HepG2 (cell line): Measurements from ENCODE around the gene ANO3. TPM values are rescaled to one million over a fixed set of nuclear protein-coding genes. Genes with fewer than 3 reads are reported as not detected.
"Not testable (repeated sequence)": the region's sequence is repeated elsewhere in the genome, so short reads cannot be mapped to it uniquely, and the experiment has no call there.

Source experiments
- ATAC-seq: fragments of 200-7000 bp; cut with Tn5 transposase; 3 replicates; pipeline ENCODE4 v1.9.1; 2020; ENCODE audit warnings: mild to moderate bottlenecking, moderate library complexity
- BruUV-seq: library from RNA; stranded (reverse); fragments of 400-500 nt; replicated peaks from 2 replicates; lab custom pipeline; 2021; lab: Mats Ljungman, UMichigan
- CTCF ChIA-PET: fragments of 300-600 bp; formaldehyde crosslinking; extraction: SDS; loops from one replicate; lab custom pipeline; 2021; ENCODE audit warnings: low total read pairs, inconsistent platforms, low intra/inter-chr PET ratio; lab: Yijun Ruan, JAX
- POLR2A ChIA-PET: fragments of 350-600 bp; sonication (Branson Sonifier 250); formaldehyde crosslinking; loops from one replicate; lab custom pipeline; 2020; ENCODE audit warnings: antibody characterized with exemption, inconsistent platforms; lab: Yijun Ruan, JAX
- DNase-seq: peaks from one replicate; pipeline ENCODE4 v3.0.0-alpha.2; 2015; ENCODE audit warnings: low spot score
- FAIRE-seq: peaks from 3 replicates; lab custom pipeline; 2011; peaks lifted over from hg19 to GRCh38; lab: Jason Lieb, UNC
- H2AFZ ChIP-seq: one replicate; pipeline ENCODE4 v1.6.1; 2011; ENCODE audit warnings: low read length, inconsistent platforms
- H3K27ac ChIP-seq: fragments of 300-600 bp; 3 replicates; pipeline ENCODE4 v1.8.0; 2011; ENCODE audit warnings: mixed run types, mild to moderate bottlenecking, mixed read lengths, low read length, inconsistent platforms; ENCODE audit not compliant: insufficient read depth; ENCODE audit errors: extremely low read length
- H3K27me3 ChIP-seq, 2 experiments: fragments of 200-600 bp in 1 of 2; 2 replicates in 1 of 2; 3 replicates in 1 of 2; pipeline versions ENCODE4 v1.6.0 to v1.8.0; 2011; ENCODE audit warnings: low read length in 2 of 2, mild to moderate bottlenecking in 2 of 2, moderate library complexity in 2 of 2, inconsistent platforms in 1 of 2; ENCODE audit not compliant: insufficient read depth in 2 of 2, control insufficient read depth in 1 of 2
- H3K36me3 ChIP-seq, 2 experiments: fragments of 200-600 bp in 1 of 2; replicated peaks in 1 of 2; 2 replicates in 1 of 2; 3 replicates in 1 of 2; pipeline versions ENCODE4 v1.5.1 to v1.8.0; 2011; ENCODE audit warnings: low read length in 2 of 2, inconsistent platforms in 1 of 2; ENCODE audit not compliant: insufficient read depth in 2 of 2, control insufficient read depth in 1 of 2
- H3K4me1 ChIP-seq: 2 replicates; pipeline ENCODE4 v1.5.1; 2012; ENCODE audit warnings: low read length, inconsistent platforms; ENCODE audit not compliant: insufficient read depth
- H3K4me2 ChIP-seq: 2 replicates; pipeline ENCODE4 v1.6.0; 2011; ENCODE audit warnings: low read depth, low read length, inconsistent platforms
- H3K4me3 ChIP-seq, 3 experiments: fragments of 200-600 bp in 1 of 3; sonication (generic), shearing (Covaris generic) in 1 of 3; replicated peaks in 1 of 3; 2 replicates each; pipeline ENCODE4 v1.5.1; 2011 to 2016; ENCODE audit warnings: low read length in 3 of 3, inconsistent platforms in 2 of 3, low read depth in 2 of 3, mild to moderate bottlenecking in 2 of 3, control low read depth in 1 of 3, mixed read lengths in 1 of 3; ENCODE audit not compliant: insufficient read depth in 1 of 3
- H3K79me2 ChIP-seq: one replicate; pipeline ENCODE4 v1.6.1; 2011; ENCODE audit warnings: low read length, inconsistent platforms; ENCODE audit not compliant: insufficient read depth
- H3K9ac ChIP-seq: 2 replicates; pipeline ENCODE4 v1.6.0; 2011; ENCODE audit warnings: mild to moderate bottlenecking, low read depth, low read length, inconsistent platforms; ENCODE audit not compliant: insufficient read depth
- H3K9me3 ChIP-seq: 2 replicates; pipeline ENCODE4 v1.5.1; 2012; ENCODE audit warnings: mild to moderate bottlenecking, low read length
- H4K20me1 ChIP-seq: 2 replicates; pipeline ENCODE4 v1.6.0; 2011; ENCODE audit warnings: inconsistent platforms, mild to moderate bottlenecking, low read length, moderate library complexity; ENCODE audit not compliant: insufficient read depth
- ATF4 ChIP-seq, 2 experiments: fragments of 450-650 bp in 1 of 2; sonication (generic) in 1 of 2; formaldehyde crosslinking; IDR thresholded peaks; 2 replicates each; pipeline versions ENCODE4 v1.5.0 to v1.8.0; 2020 to 2022; ENCODE audit warnings: mild to moderate bottlenecking in 1 of 2, missing genetic modification reagents in 1 of 2
- CEBPB ChIP-seq: IDR thresholded peaks from 2 replicates; pipeline ENCODE4 v1.6.1; 2011; ENCODE audit warnings: low read depth, low read length, improper control_type of control experiment, borderline replicate concordance
- FOXA1 ChIP-seq, 2 experiments: fragments of 450-650 bp in 1 of 2; sonication (generic) in 1 of 2; formaldehyde crosslinking in 1 of 2; IDR thresholded peaks; 2 replicates each; pipeline versions ENCODE4 v1.4.0 to v1.6.1; 2016 to 2020; ENCODE audit warnings: missing genetic modification reagents in 1 of 2
- HNRNPUL1 ChIP-seq: fragments of 200-400 bp; formaldehyde crosslinking; IDR thresholded peaks from 2 replicates; pipeline ENCODE4 v1.6.1; 2017; ENCODE audit warnings: low read depth, mild to moderate bottlenecking, low read length, moderate library complexity
- KIAA2018 ChIP-seq: sonication (generic); formaldehyde crosslinking; IDR thresholded peaks from 2 replicates; pipeline ENCODE4 v1.5.0; 2020; ENCODE audit warnings: mild to moderate bottlenecking, missing genetic modification reagents, borderline replicate concordance
- SOX6 ChIP-seq, 2 experiments: fragments of 450-650 bp in 1 of 2; sonication (generic) in 1 of 2; formaldehyde crosslinking in 1 of 2; IDR thresholded peaks; 2 replicates each; pipeline versions ENCODE4 v1.4.0 to v1.6.1; 2017 to 2020; ENCODE audit warnings: antibody characterized with exemption in 1 of 2, mild to moderate bottlenecking in 1 of 2, missing genetic modification reagents in 1 of 2
- WGBS: methylation state at CpG from one replicate; pipeline ENCODE4 v1.1.6; 2017; ENCODE audit warnings: low lambda C conversion rate; 5-methylcytosine and 5-hydroxymethylcytosine counted together
- in situ Hi-C: cut with HindIII; loops from 2 replicates; pipeline ENCODE4 v1.10.0; 2017; ENCODE audit warnings: low pct_unique_long_range_greater_than_20kb; ENCODE audit not compliant: extremely low pct_ligation_motif_present
- intact Hi-C: fragments of 100-400 bp; cut with micrococcal nuclease; formaldehyde crosslinking; loops from one replicate; pipeline ENCODE4 v1.10.0; 2022; ENCODE audit not compliant: unreplicated experiment
- polyA plus RNA-seq, 8 experiments: library from polyadenylated mRNA; depleted of rRNA in 3 of 8; stranded (reverse) in 7 of 8; unstranded in 1 of 8; fragments of >200 nt; fragmentation: Illumina TruSeq in 4 of 8; extraction: Trizol in 4 of 8; gene quantifications; 2 replicates each; pipeline versions ENCODE4 v1.2.1 to v1.2.3, GENCODE V29; 2011 to 2016; ENCODE audit warnings: low read depth in 4 of 8, missing spikeins in 1 of 8, mixed read lengths in 1 of 8; ENCODE audit not compliant: insufficient read depth in 1 of 8
- total RNA-seq, 5 experiments: library from RNA; depleted of rRNA; stranded (reverse); fragments of >200 nt; fragmentation: Illumina TruSeq; extraction: Trizol; gene quantifications; 2 replicates each; pipeline ENCODE4 v1.2.3, GENCODE V29; 2016; ENCODE audit warnings: low read depth in 1 of 5

Gene ANO3
- total and polyA plus RNA-seq, 2 of the 13 experiments (the other 11 are each of a cell fraction or from before 2014, with no cell fraction given): 0.17 to 0.44 TPM

GRCh38 chr11:26597049-26597689 is 265.2 kb downstream of the ANO3 start (continued):
- TF ChIP-seq SOX6 (IDR thresholded peaks at IDR 0.05): not testable (repeated sequence)
- peak; percentile 38 for TF ChIP-seq SOX6 (CRISPR knock-in tag; IDR thresholded peaks at IDR 0.05)

- intact Hi-C loops: no loop called here
- CTCF ChIA-PET: no interaction called here
- BruUV-seq: no TSS peak
Measured at GRCh38 chr11:26597899-26598298, 266.0 kb downstream of the ANO3 start.

More at GRCh38 chr11:26597899-26598298, 266.0 kb downstream of the ANO3 start:
- Histone ChIP-seq H3K27ac (peak overlapping the region; percentile 61), H2AFZ (no peak overlapping the region), H3K79me2 (no peaks in the 10 kb centered on the region), H3K27me3 (no peaks in the 10 kb centered on the region; a peak in 1 of 5 replicates), H3K9me3 (no peaks in the 10 kb centered on the region), H4K20me1 (no peaks in the 10 kb centered on the region), H3K9ac (peak overlapping the region; percentile 69), H3K4me2 (peak overlapping the region; percentile 69), H3K4me1 (no peaks in the 10 kb centered on the region), H3K4me3 (peak overlapping the region; percentile 58 to 68 (median 63); a peak in 5 of 6 replicates), H3K36me3 (no peaks in the 10 kb centered on the region)
- DNase-seq (no peak), FAIRE-seq (no peak), ATAC-seq (no peak)
- TF ChIP-seq CEBPB (peak; percentile 7; the same call in 1 of the 2 replicates), KIAA2018 (no peak), ATF4 (CRISPR knock-in tag; IDR thresholded peaks at IDR 0.05) (0 out of 4 replicates have a peak, but pooled peaks of 1 of the 2 experiments have one; percentile 35), HNRNPUL1 (no peak), FOXA1 (IDR thresholded peaks at IDR 0.05) (no peak), FOXA1 (CRISPR knock-in tag; IDR thresholded peaks at IDR 0.05) (no peak)
- POLR2A ChIA-PET: interaction anchor here (0.7 to 1.4 kb wide), 3 partner anchors 10 to 909 kb away, joined by 3 to 4 read pairs (median 4); partner anchors contain the start of gene LIN7C
- in situ Hi-C loops: no loop called here
- WGBS: 8% methylated on average over 2 of the region's 2 CpGs
